ENCODE data around the gene NAB2.

The NAB2 gene

DNA sequence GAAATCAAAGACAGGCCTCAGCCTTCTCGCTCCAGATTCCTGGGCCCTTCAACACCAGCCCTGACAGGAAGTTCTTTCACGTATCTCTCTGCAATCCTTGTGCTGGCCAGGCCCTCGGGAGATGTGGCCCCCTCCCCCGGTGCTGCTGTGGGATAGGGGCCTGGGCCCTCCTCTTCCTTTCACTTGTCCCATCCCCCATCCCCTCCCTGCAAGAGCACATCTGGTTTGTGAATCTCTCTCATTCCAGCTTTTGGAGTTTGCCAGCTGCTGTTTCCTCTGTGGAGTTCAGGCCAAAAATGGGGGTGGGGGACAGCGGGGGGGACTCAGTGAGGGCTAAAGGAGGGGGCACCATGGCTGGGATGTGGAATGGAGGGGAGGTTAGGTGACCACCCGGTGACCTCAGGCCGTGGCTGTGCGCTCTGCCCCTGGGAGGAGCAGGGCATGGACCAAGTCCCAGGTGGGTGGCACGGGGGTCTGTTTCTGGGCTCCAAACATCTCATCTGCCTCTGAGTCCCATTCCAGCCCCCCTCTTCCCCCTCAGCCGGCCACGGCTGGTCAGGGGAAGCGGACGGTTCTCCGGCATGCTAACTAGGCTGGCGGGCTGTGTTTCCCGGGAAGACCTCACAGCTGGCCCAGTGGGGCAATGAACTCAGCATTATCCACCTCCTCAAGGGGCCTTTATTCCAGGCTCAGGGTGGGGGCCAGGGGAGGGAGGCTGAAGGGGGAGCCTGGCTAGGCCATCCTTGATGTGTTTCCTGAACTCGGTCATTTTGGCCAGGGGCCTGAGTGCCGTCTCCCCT is 46.8 kb downstream of the NAB2 start:
- DNase-seq = no peak

DNA sequence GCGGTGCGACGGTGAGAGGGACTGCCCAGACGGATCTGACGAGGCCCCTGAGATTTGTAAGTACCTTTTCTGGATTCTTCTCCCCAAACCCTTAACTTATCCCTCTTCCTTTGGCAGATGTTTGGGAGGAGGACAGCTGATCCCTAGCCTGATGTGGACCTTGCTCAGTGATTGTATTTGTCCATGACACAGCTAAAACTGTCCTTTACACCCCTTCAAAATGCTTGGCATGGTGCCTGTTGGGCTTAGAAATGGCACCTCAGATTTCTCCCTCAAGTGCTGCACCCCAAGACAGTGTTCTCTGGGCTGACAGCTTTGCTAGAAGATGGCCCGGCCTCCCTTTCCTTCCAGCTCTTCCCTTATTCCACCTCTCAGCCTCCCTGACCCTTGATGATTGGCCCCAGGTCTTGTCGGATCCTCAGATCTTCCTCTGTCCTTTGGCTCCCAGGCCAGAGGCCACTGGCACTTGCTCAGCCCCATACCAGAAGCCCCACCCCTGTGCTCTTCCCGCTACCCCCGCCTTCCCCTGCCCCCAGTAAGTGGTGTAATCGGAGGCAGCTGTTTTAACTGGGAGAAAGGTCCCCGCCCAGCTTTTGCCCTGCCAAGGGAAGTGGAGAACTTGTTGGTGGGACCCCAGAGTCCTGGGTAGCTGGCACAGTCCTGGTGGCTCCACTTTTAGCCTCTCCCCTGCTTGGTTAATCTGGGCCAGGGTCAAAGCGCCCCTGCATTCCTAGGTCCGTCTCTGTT is 49.8 kb downstream of the NAB2 start:
- DNase-seq = no peak

DNA sequence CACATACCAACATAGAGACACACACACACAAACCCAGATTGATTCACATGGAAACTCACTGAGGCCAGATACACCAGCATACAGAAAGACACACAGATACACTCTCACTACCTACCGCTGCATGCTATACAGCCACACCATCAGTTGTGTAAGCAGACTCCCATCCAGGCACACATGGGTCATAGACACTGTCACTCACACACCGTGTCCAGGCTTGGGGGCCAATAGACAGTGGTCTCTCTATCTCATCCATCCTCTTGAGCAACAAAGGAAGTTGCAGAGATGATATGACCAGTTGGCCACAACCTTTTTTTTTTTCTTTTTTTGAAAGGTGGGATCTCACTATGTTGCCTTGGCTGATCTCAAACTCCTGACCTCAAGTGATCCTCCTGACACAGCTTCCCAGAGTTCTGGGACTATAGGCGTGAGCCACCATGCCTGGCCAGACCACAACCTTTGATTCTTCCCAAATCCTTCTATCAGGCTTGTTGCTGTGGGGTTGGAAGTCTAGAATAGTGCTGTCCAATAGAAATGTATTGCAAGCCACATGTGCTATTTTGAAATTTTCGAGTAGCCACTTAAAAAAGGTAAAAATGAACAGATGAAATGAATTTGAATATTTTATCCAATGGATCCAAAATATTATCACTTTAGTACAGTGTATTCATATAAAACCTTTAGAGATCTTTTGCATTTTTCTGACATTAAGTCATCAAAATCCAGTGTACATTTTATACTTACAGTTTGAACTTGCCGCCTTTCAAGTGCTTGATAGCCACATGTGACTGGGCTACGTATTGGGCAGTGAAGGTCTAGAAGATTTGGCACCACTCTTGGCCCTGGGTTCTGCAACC is 51.1 kb downstream of the NAB2 start:
- no peak for DNase-seq

DNA sequence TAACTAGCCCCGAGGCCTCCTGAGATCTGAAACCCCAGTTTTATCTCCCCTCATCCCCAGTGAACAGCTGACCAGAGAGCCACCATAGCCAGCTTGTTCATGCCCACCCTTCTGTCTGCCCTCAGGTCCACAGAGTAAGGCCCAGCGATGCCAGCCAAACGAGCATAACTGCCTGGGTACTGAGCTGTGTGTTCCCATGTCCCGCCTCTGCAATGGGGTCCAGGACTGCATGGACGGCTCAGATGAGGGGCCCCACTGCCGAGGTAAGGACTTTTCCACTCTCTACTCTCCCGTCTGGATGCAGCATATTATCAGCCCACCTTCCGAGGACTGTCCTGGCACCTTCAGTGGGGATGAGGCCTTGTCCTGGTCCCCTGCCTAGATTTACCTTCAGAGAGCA is 52.3 kb downstream of the NAB2 start:
- DNase-seq = no peak

DNA sequence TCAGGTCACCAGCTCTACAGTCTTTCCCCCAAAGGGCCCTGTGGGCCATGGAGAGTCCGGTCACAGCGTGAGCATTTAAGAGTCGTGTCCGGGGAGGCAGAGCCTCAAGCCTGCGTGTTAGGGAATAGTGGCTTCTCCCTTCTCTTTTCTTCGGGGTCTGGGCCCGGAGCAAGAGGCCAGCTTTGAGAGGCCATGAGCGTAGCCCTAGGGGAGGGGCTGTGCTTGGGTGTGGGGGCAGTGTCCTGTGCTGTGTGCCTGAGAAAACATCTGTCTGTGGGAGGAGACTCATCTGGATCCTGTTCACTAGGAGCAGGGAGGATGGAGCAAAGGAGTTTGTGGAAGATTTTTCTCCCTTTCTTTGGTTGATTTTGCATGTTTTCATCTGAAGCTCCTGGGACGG is 53.2 kb downstream of the NAB2 start:
- no peak for DNase-seq

DNA sequence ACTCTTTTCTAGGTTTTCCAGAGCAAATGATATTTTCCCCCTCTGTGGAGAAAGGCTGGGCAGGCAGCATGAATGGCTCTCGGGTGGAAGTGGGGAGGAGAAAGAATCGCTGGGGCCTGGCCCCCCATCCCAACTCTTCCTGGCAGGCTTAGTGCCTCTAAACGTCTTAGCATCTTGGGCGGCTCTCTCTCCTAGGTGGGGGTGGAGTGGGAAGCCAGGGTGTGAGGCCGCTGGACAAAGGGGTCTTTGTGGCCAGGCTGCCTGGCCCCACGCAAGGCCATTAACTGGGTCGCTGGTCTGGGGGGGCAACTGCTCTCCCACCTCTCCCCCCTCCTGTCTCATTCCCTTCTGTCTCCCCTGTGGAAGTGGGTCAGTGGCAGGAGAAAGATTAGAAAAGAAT is 53.8 kb downstream of the NAB2 start:
- DNase-seq = no peak

DNA sequence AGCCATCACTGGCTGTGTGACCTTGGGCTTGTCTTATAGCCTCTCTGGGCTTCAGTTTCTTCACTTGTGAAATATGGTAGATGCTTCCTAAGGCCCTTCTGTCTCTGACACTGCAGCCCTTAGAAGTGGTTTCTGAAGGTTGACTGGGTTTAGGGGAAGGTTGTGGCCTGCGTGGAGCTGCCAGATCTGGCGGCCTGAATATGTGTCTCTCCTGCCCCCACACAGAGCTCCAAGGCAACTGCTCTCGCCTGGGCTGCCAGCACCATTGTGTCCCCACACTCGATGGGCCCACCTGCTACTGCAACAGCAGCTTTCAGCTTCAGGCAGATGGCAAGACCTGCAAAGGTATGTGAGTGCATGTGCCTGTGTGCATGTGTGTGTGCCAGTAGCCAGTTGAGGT is 54.5 kb downstream of the NAB2 start:
- DNase-seq = no peak

All from effector CD4-positive, alpha-beta T cell (primary cell).